ENCODE measurements around the gene RERE.

- TF ChIP-seq CTCF (IDR thresholded peaks at IDR 0.05) (no peak), TCF7 (CRISPR knock-in tag; IDR thresholded peaks at IDR 0.05; ENCODE audit: low read depth) (no peak), NFYB (CRISPR knock-in tag; conservative IDR thresholded peaks at IDR 0.05; ENCODE audit: low read depth) (no peak), PRDM15 (CRISPR knock-in tag; IDR thresholded peaks at IDR 0.05) (no peak), MAX (CRISPR knock-in tag; IDR thresholded peaks at IDR 0.05) (no peak)
- TF ChIP-seq, protein P1, sequence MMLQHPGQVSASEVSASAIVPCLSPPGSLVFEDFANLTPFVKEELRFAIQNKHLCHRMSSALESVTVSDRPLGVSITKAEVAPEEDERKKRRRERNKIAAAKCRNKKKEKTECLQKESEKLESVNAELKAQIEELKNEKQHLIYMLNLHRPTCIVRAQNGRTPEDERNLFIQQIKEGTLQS (CRISPR knock-in tag; conservative IDR thresholded peaks at IDR 0.05), result no peak
- TF ChIP-seq, protein P2, sequence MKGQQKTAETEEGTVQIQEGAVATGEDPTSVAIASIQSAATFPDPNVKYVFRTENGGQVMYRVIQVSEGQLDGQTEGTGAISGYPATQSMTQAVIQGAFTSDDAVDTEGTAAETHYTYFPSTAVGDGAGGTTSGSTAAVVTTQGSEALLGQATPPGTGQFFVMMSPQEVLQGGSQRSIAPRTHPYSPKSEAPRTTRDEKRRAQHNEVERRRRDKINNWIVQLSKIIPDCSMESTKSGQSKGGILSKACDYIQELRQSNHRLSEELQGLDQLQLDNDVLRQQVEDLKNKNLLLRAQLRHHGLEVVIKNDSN (CRISPR knock-in tag; IDR thresholded peaks at IDR 0.05), result no peak
These were observed 1.2 kb downstream of the RERE start for GRCh38 chr1:8816264-8816663.

Data from WTC11 (cell line).